Keratinocyte (primary cell): ENCODE results near the gene CLSTN2.

Experiments
- EZH2 ChIP-seq: IDR thresholded peaks from one replicate; pipeline ENCODE4 v1.6.1; 2012; ENCODE audit warnings: inconsistent platforms, mild to moderate bottlenecking, low read length, moderate library complexity
- TF ChIP-seq, protein P1 (sequence below), 3 experiments: IDR thresholded peaks in 1 of 3; conservative IDR thresholded peaks in 1 of 3; optimal IDR thresholded peaks in 1 of 3; 2 replicates in 2 of 3; 3 replicates in 1 of 3; pipeline versions ENCODE3 to v1.5.1; 2011; ENCODE audit warnings: low read length in 3 of 3, mild to moderate bottlenecking in 3 of 3, moderate library complexity in 2 of 3, control low read depth in 1 of 3, inconsistent platforms in 1 of 3; ENCODE audit not compliant: insufficient read depth in 2 of 3; ENCODE audit errors: extremely low read depth in 1 of 3

- no peak for TF ChIP-seq EZH2
- TF ChIP-seq, protein P1, sequence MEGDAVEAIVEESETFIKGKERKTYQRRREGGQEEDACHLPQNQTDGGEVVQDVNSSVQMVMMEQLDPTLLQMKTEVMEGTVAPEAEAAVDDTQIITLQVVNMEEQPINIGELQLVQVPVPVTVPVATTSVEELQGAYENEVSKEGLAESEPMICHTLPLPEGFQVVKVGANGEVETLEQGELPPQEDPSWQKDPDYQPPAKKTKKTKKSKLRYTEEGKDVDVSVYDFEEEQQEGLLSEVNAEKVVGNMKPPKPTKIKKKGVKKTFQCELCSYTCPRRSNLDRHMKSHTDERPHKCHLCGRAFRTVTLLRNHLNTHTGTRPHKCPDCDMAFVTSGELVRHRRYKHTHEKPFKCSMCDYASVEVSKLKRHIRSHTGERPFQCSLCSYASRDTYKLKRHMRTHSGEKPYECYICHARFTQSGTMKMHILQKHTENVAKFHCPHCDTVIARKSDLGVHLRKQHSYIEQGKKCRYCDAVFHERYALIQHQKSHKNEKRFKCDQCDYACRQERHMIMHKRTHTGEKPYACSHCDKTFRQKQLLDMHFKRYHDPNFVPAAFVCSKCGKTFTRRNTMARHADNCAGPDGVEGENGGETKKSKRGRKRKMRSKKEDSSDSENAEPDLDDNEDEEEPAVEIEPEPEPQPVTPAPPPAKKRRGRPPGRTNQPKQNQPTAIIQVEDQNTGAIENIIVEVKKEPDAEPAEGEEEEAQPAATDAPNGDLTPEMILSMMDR (optimal IDR thresholded peaks at IDR 0.05 in 1 of 3, IDR thresholded peaks at IDR 0.05 in 1 of 3, conservative IDR thresholded peaks at IDR 0.05 in 1 of 3; ENCODE audit: extremely low read depth in 1 of 3, insufficient read depth in 2 of 3, low read length in 3 of 3): no peak
Observed at GRCh38 chr3:140166861-140167599, 232.0 kb downstream of the CLSTN2 start.
